GM21786 (cell line): Measurements from ENCODE around the gene MOB3B.
A peak's percentile ranks its signal among the peaks of the same experiment; 100 is the strongest.
"Not testable (repeated sequence)": the region's sequence is repeated elsewhere in the genome, so short reads cannot be mapped to it uniquely, and the experiment has no call there.

Source experiments
- ATAC-seq: cut with Tn5 transposase; IDR thresholded peaks from one replicate; pipeline ENCODE4 v1.9.1; 2021; ENCODE audit not compliant: unreplicated experiment

Gene MOB3B

GRCh38 chr9:27451207-27451797, 78.3 kb downstream of the MOB3B start:
- no peak for ATAC-seq

GRCh38 chr9:27450752-27451151, 78.9 kb downstream of the MOB3B start:
- no peak for ATAC-seq

GRCh38 chr9:27448356-27448755, 81.3 kb downstream of the MOB3B start:
- ATAC-seq: not testable (repeated sequence)

- ATAC-seq: no peak
Observed at GRCh38 chr9:27447031-27447683, 82.5 kb downstream of the MOB3B start.

- no peak for ATAC-seq
Observed at GRCh38 chr9:27445688-27446087, 83.9 kb downstream of the MOB3B start.

GRCh38 chr9:27445057-27445595, 84.5 kb downstream of the MOB3B start:
- no peak for ATAC-seq

GRCh38 chr9:27442464-27442863, 87.2 kb downstream of the MOB3B start:
- no peak for ATAC-seq

GRCh38 chr9:27441741-27442070, 87.9 kb downstream of the MOB3B start:
- ATAC-seq: peak; percentile 91

- peak; percentile 38 for ATAC-seq
Observed at GRCh38 chr9:27440888-27441740, 88.5 kb downstream of the MOB3B start.

- ATAC-seq: no peak
Observed at GRCh38 chr9:27438522-27438921, 91.1 kb downstream of the MOB3B start.

GRCh38 chr9:27437652-27438373, 91.8 kb downstream of the MOB3B start:
- no peak for ATAC-seq

- no peak for ATAC-seq
Observed at GRCh38 chr9:27436234-27436633, 93.4 kb downstream of the MOB3B start.

- no peak for ATAC-seq
Observed at GRCh38 chr9:27433631-27434325, 95.8 kb downstream of the MOB3B start.

GRCh38 chr9:27432308-27432707, 97.3 kb downstream of the MOB3B start:
- no peak for ATAC-seq

GRCh38 chr9:27431543-27432147, 98.0 kb downstream of the MOB3B start:
- no peak for ATAC-seq

- no peak for ATAC-seq
Observed at GRCh38 chr9:27430750-27431535, 98.7 kb downstream of the MOB3B start.

- no peak for ATAC-seq
Observed at GRCh38 chr9:27429917-27430316, 99.7 kb downstream of the MOB3B start.

- no peak for ATAC-seq
Observed at GRCh38 chr9:27429436-27429835, 100.2 kb downstream of the MOB3B start.

- no peak for ATAC-seq
Observed at GRCh38 chr9:27428551-27428950, 101.1 kb downstream of the MOB3B start.
